Midbrain (tissue), 1 donor: ENCODE results near the gene STX1B.
"Not testable (repeated sequence)": the region's sequence is repeated elsewhere in the genome, so short reads cannot be mapped to it uniquely, and the experiment has no call there.

Source experiments
- DNase-seq: peaks from one replicate; lab custom pipeline; 2025; lab: John Stamatoyannopoulos, UW

The STX1B gene

GRCh38 chr16:31010585-31011325 is at the start of gene STX1B:
TSS of gene STX1B (minus strand) at chr16:31010638. CDS start at chr16:31010396, 242 bp downstream.
- peak; percentile 4 for DNase-seq

GRCh38 chr16:31055613-31056012 is 45.2 kb upstream of the STX1B start:
- DNase-seq, result no peak

GRCh38 chr16:31052114-31052513 is 41.7 kb upstream of the STX1B start:
- no peak for DNase-seq

GRCh38 chr16:31050280-31051030 is 40.0 kb upstream of the STX1B start:
- DNase-seq, result no peak

GRCh38 chr16:31043898-31044481 is 33.6 kb upstream of the STX1B start:
- no peak for DNase-seq

- no peak for DNase-seq
Observed at GRCh38 chr16:31043352-31043751, 32.9 kb upstream of the STX1B start.

- DNase-seq, result no peak
Observed at GRCh38 chr16:31042866-31043265, 32.4 kb upstream of the STX1B start.

GRCh38 chr16:31038993-31039392 is 28.6 kb upstream of the STX1B start:
- DNase-seq, result peak; percentile 19

GRCh38 chr16:31036691-31037090 is 26.3 kb upstream of the STX1B start:
- DNase-seq, result no peak

GRCh38 chr16:31033709-31034492 is 23.5 kb upstream of the STX1B start:
- DNase-seq, result peak; percentile 89

- peak; percentile 97 for DNase-seq
Observed at GRCh38 chr16:31032736-31033708, 22.6 kb upstream of the STX1B start, which contains the start of gene STX4. TSS of gene STX4 (plus strand) at chr16:31033558. CDS start at chr16:31033806, 248 bp downstream.

GRCh38 chr16:31031276-31031675 is 20.8 kb upstream of the STX1B start:
- DNase-seq, result no peak

- no peak for DNase-seq
Observed at GRCh38 chr16:31029272-31029671, 18.8 kb upstream of the STX1B start.

GRCh38 chr16:31025339-31025738 is 14.9 kb upstream of the STX1B start:
- no peak for DNase-seq

- no peak for DNase-seq
Observed at GRCh38 chr16:31023627-31024226, 13.3 kb upstream of the STX1B start.

- no peak for DNase-seq
Observed at GRCh38 chr16:31023252-31023602, 12.8 kb upstream of the STX1B start.

GRCh38 chr16:31022544-31023251 is 12.3 kb upstream of the STX1B start:
- DNase-seq, result no peak

GRCh38 chr16:31020536-31020935 is 10.1 kb upstream of the STX1B start:
- no peak for DNase-seq

GRCh38 chr16:31017756-31018155 is 7.3 kb upstream of the STX1B start:
- not testable (repeated sequence) for DNase-seq

GRCh38 chr16:31016018-31016417 is 5.6 kb upstream of the STX1B start:
- no peak for DNase-seq
